ENCODE measurements around the gene PLIN1. TPM values are rescaled to one million over a fixed set of nuclear protein-coding genes. Genes with fewer than 3 reads are reported as not detected.

PLIN1 gene
- total RNA-seq, 1 experiment from 2014 or later: 0.09 TPM

GRCh38 chr15:89645680-89646079, 33.5 kb downstream of the PLIN1 start:
- Histone ChIP-seq H3K9me3 (ENCODE audit: control insufficient read depth, low read depth, low read length) (no peaks in the 10 kb centered on the region), H3K9ac (ENCODE audit: extremely low read depth, insufficient read length, low read length) (no peak overlapping the region), H3K79me2 (ENCODE audit: insufficient read depth, low read length) (no peaks in the 10 kb centered on the region), H3K18ac (ENCODE audit: insufficient read length, low read depth, low read length) (no peak overlapping the region), H3K23ac (ENCODE audit: insufficient read length, low read depth, low read length) (no peak overlapping the region), H3K79me1 (ENCODE audit: insufficient read depth, low read depth, low read length, poor library complexity, severe bottlenecking) (no peaks in the 10 kb centered on the region), H4K91ac (ENCODE audit: insufficient read length, low read depth, low read length) (no peak overlapping the region), H3K27ac (ENCODE audit: insufficient read length, low read depth, low read length) (no peak overlapping the region), H3T11ph (ENCODE audit: low read length) (no peak overlapping the region), H2BK20ac (ENCODE audit: low read depth, low read length, poor library complexity, severe bottlenecking) (no peak overlapping the region), H3K4me2 (ENCODE audit: insufficient read depth, insufficient read length, low read length) (no peak overlapping the region), H2AFZ (ENCODE audit: low read length) (no peak overlapping the region), H4K20me1 (ENCODE audit: control insufficient read depth, insufficient read depth, insufficient read length) (no peaks in the 10 kb centered on the region), H2BK12ac (ENCODE audit: insufficient read length, low read depth, low read length) (no peak overlapping the region), H4K5ac (ENCODE audit: insufficient read length, low read depth, low read length) (no peak overlapping the region), H2BK15ac (ENCODE audit: low read depth, low read length) (no peak overlapping the region), H3K4me1 (ENCODE audit: insufficient read depth, low read length) (no peaks in the 10 kb centered on the region), H2BK120ac (ENCODE audit: low read depth, low read length, poor library complexity, severe bottlenecking) (no peak overlapping the region), H2BK5ac (ENCODE audit: insufficient read length, low read length) (no peak overlapping the region), H4K8ac (replicated peaks; ENCODE audit: insufficient read length, low read depth, low read length) (no peak overlapping the region), H3K14ac (ENCODE audit: insufficient read depth, low read length) (no peak overlapping the region), H3K27me3 (ENCODE audit: insufficient read depth, low read length) (no peaks in the 10 kb centered on the region), H3K23me2 (ENCODE audit: insufficient read length, low read depth, low read length, poor library complexity, severe bottlenecking) (no peaks in the 10 kb centered on the region), H2AK5ac (ENCODE audit: insufficient read length, low read length) (no peak overlapping the region), H3K4ac (ENCODE audit: low read depth, low read length) (no peak overlapping the region), H3K56ac (ENCODE audit: insufficient read length, low read depth, low read length) (no peak overlapping the region)
- no peak for DNase-seq
- no peaks in the 10 kb centered on the region; a peak in 1 of 5 replicates for H3K9me3 Mint-ChIP-seq
- no CpG with 5 or more reads among the region's 8 CpGs for WGBS (ENCODE audit: extremely low coverage, insufficient read length, low lambda C conversion rate)
- no peak overlapping the region for H3K4me3 Mint-ChIP-seq
- TF ChIP-seq, protein P1, sequence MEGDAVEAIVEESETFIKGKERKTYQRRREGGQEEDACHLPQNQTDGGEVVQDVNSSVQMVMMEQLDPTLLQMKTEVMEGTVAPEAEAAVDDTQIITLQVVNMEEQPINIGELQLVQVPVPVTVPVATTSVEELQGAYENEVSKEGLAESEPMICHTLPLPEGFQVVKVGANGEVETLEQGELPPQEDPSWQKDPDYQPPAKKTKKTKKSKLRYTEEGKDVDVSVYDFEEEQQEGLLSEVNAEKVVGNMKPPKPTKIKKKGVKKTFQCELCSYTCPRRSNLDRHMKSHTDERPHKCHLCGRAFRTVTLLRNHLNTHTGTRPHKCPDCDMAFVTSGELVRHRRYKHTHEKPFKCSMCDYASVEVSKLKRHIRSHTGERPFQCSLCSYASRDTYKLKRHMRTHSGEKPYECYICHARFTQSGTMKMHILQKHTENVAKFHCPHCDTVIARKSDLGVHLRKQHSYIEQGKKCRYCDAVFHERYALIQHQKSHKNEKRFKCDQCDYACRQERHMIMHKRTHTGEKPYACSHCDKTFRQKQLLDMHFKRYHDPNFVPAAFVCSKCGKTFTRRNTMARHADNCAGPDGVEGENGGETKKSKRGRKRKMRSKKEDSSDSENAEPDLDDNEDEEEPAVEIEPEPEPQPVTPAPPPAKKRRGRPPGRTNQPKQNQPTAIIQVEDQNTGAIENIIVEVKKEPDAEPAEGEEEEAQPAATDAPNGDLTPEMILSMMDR (conservative IDR thresholded peaks at IDR 0.05): no peak
- peaks cover 24 to 68% (median 53%) of the 10 kb centered on the region in 3 experiments; a peak in 6 of 7 replicates for H3K36me3 Mint-ChIP-seq (ENCODE audit: insufficient read depth in 1 of 3, low read depth in 3 of 3)
- H3K27me3 Mint-ChIP-seq (ENCODE audit: low read depth): no peaks in the 10 kb centered on the region
- no peak overlapping the region for H3K27ac Mint-ChIP-seq
- H3K4me1 Mint-ChIP-seq: peaks cover 3 to 7% of the 10 kb centered on the region in 2 experiments
